GM23338 (cell line): Measurements from ENCODE around the gene KRT2. TPM values are rescaled to one million over a fixed set of nuclear protein-coding genes. Genes with fewer than 3 reads are reported as not detected.

Experiments
- ATAC-seq: fragments of 200-7000 bp; cut with Tn5 transposase; 3 replicates; pipeline ENCODE4 v1.9.1; 2020
- DNase-seq: peaks from one replicate; pipeline ENCODE4 v3.0.0-alpha.2; 2015; ENCODE audit warnings: low spot score
- H2AFZ ChIP-seq: fragments of 200-600 bp; sonication (generic); 2 replicates; pipeline ENCODE4 v1.8.0; 2016; ENCODE audit warnings: antibody characterized with exemption, mild to moderate bottlenecking, moderate library complexity
- H3F3A ChIP-seq: fragments of 200-600 bp; sonication (generic); replicated peaks from 2 replicates; pipeline ENCODE4 v1.8.0; 2017; ENCODE audit warnings: antibody characterized with exemption, mixed run types, low read depth
- H3K27ac ChIP-seq: fragments of 200-600 bp; sonication (generic); 2 replicates; pipeline ENCODE4 v1.6.1; 2016; ENCODE audit warnings: low read depth
- H3K27me3 ChIP-seq: fragments of 200-600 bp; sonication (generic); 2 replicates; pipeline ENCODE4 v1.8.0; 2016; ENCODE audit warnings: mild to moderate bottlenecking, mixed run types, moderate library complexity; ENCODE audit not compliant: insufficient read depth
- H3K36me3 ChIP-seq: fragments of 200-600 bp; sonication (generic); 2 replicates; pipeline ENCODE4 v1.8.0; 2016; ENCODE audit warnings: mild to moderate bottlenecking; ENCODE audit not compliant: insufficient read depth
- H3K4me1 ChIP-seq: fragments of 200-600 bp; sonication (generic); 2 replicates; pipeline ENCODE4 v1.8.0; 2016; ENCODE audit warnings: mild to moderate bottlenecking, moderate library complexity; ENCODE audit not compliant: insufficient read depth
- H3K4me2 ChIP-seq: fragments of 200-600 bp; sonication (generic); 2 replicates; pipeline ENCODE4 v1.7.1; 2017; ENCODE audit warnings: mixed run types
- H3K4me3 ChIP-seq: fragments of 200-600 bp; sonication (generic); 2 replicates; pipeline ENCODE4 v1.6.1; 2016; ENCODE audit warnings: mixed run types
- H3K79me2 ChIP-seq: fragments of 200-600 bp; sonication (generic); replicated peaks from 2 replicates; pipeline ENCODE4 v1.8.0; 2017; ENCODE audit warnings: mild to moderate bottlenecking; ENCODE audit not compliant: insufficient read depth
- H3K9me2 ChIP-seq: fragments of 200-600 bp; sonication (generic); 2 replicates; pipeline ENCODE4 v1.8.0; 2017; ENCODE audit not compliant: insufficient read depth
- H4K20me1 ChIP-seq: fragments of 200-600 bp; sonication (generic); replicated peaks from 2 replicates; pipeline ENCODE4 v1.8.0; 2017; ENCODE audit warnings: mild to moderate bottlenecking; ENCODE audit not compliant: insufficient read depth
- H3K27ac Mint-ChIP-seq: 2 replicates; pipeline ENCODE4 v1.8.0; 2020; ENCODE audit warnings: inconsistent platforms, mild to moderate bottlenecking, moderate library complexity, mixed read lengths
- H3K27me3 Mint-ChIP-seq: 3 replicates; pipeline ENCODE4 v1.8.0; 2022; ENCODE audit warnings: low read depth, mild to moderate bottlenecking, moderate library complexity, mixed read lengths, inconsistent platforms; ENCODE audit not compliant: insufficient read depth, poor library complexity
- H3K36me3 Mint-ChIP-seq: 3 replicates; pipeline ENCODE4 v1.8.0; 2021; ENCODE audit warnings: low read depth, mild to moderate bottlenecking, inconsistent platforms, moderate library complexity, mixed read lengths
- H3K4me1 Mint-ChIP-seq: 3 replicates; pipeline ENCODE4 v1.8.0; 2020; ENCODE audit warnings: mild to moderate bottlenecking, inconsistent platforms, mixed read lengths
- H3K4me3 Mint-ChIP-seq: 3 replicates; pipeline ENCODE4 v1.8.0; 2021; ENCODE audit warnings: moderate library complexity, mild to moderate bottlenecking, inconsistent platforms, mixed read lengths
- H3K9me3 Mint-ChIP-seq: 3 replicates; pipeline ENCODE4 v1.8.0; 2020; ENCODE audit warnings: moderate library complexity, mild to moderate bottlenecking, inconsistent platforms, mixed read lengths
- CREB1 ChIP-seq: fragments of 250-450 bp; sonication (Bioruptor Pico); IDR thresholded peaks from 2 replicates; pipeline ENCODE4 v1.5.0; 2020; ENCODE audit warnings: low read depth, mild to moderate bottlenecking, moderate library complexity
- EZH2 ChIP-seq: fragments of 200-600 bp; sonication (generic); IDR thresholded peaks from one replicate; pipeline ENCODE4 v1.8.0; 2017; ENCODE audit warnings: antibody characterized with exemption, mild to moderate bottlenecking, low read depth; ENCODE audit not compliant: unreplicated experiment
- EZH2phosphoT487 ChIP-seq: fragments of 200-600 bp; sonication (generic); IDR thresholded peaks from one replicate; pipeline ENCODE4 v1.8.1; 2018; ENCODE audit warnings: antibody characterized with exemption; ENCODE audit not compliant: unreplicated experiment
- JUNB ChIP-seq: IDR thresholded peaks from one replicate; pipeline ENCODE4 v1.6.1; 2016; ENCODE audit warnings: antibody characterized with exemption; ENCODE audit not compliant: unreplicated experiment
- POLR2AphosphoS5 ChIP-seq: IDR thresholded peaks from 2 replicates; pipeline ENCODE4 v1.6.1; 2016; ENCODE audit warnings: antibody characterized with exemption, low read depth
- STAT1 ChIP-seq: IDR thresholded peaks from one replicate; pipeline ENCODE4 v1.6.1; 2016; ENCODE audit warnings: antibody characterized with exemption; ENCODE audit not compliant: unreplicated experiment
- ZNF114 ChIP-seq: fragments of 250-450 bp; sonication (Bioruptor Pico); IDR thresholded peaks from 2 replicates; pipeline ENCODE4 v1.5.0; 2020; ENCODE audit warnings: mild to moderate bottlenecking, moderate library complexity
- ZNF331 ChIP-seq: fragments of 250-450 bp; sonication (Bioruptor Pico); IDR thresholded peaks from 2 replicates; pipeline ENCODE4 v1.5.0; 2020; ENCODE audit warnings: low read depth, mild to moderate bottlenecking, moderate library complexity
- polyA plus RNA-seq: library from polyadenylated mRNA; unstranded; fragments of >200 nt; fragmentation: Nextera tagmentation; extraction: Ambion mirVana; gene quantifications from 2 replicates; pipeline ENCODE4 v1.2.1, GENCODE V29; 2016
- total RNA-seq: library from RNA; depleted of rRNA; stranded (reverse); fragments of >200 nt; shearing (Covaris generic); gene quantifications from 2 replicates; pipeline ENCODE4 v1.2.3, GENCODE V29; 2014
- TF ChIP-seq, protein P1 (sequence below): IDR thresholded peaks from one replicate; pipeline ENCODE4 v1.6.1; 2018; ENCODE audit warnings: antibody characterized with exemption; ENCODE audit not compliant: unreplicated experiment
- TF ChIP-seq, protein P2 (sequence below): IDR thresholded peaks from 2 replicates; pipeline ENCODE4 v1.6.1; 2016; ENCODE audit warnings: antibody characterized with exemption

Gene KRT2
- total and polyA plus RNA-seq, 2 experiments from 2014 or later: not detected

DNA sequence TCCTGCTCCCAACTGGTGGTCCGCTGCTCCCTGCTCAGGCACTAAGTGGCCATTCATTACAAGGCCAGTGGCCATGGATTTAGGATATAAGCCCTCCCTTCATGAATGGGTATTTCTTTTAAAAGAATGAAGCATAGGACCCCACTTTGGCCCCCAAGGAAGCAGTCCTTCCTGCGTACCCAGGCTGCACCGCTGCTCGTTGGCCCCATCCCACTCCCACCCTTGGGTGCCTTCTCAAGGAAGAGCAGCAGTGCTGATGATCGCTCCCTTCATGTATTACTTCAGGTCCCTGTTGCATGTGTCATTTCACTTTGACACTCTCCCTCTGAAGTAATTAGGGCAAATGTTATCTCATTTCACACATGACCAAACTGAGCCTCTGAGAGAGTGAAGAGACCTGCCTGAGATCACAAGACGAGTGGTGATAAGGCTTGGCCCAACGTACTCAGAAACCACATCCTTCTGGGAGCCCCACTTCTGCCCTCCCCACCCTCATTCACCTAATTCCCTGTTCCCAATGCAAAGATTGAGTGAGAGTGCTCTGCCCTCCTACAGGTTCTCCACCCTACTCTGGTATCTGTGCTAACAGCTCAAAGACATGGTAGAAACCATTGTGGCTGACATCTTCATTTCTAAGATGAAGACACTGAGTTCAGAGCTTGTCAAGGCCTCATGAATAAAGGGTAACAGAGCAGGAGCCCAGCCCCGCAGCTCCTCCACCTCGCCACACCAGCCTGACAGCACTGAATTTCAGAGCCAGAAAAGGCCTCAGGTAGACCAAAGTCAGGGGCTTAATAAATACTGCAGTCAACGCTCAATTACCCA, 10.3 kb upstream of the KRT2 start:
- H3K9me3 Mint-ChIP-seq: no peaks in the 10 kb centered on the region
- H3K27me3 Mint-ChIP-seq: no peaks in the 10 kb centered on the region
- no peak for ATAC-seq

DNA sequence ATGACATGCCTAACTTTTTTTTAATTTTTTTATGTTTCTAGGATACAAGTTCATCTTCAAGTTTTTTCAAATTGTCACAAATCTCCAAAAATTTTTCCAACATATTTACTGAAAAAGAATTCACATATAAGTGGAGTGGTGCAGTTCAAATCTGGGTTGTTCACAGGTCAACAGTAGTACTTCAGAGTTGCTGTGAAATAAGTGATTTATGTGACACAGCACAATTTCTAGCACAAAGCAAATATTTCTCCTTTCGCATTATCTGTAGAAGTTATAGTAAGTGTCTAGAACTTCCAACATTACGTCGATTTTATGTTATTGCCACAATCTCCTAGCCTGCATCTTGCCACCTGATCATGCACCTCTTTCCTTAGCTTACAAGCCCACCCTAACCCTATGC, 9.7 kb upstream of the KRT2 start:
- no peak for ATAC-seq
- H3K4me1 ChIP-seq: no peaks in the 10 kb centered on the region
- no peaks in the 10 kb centered on the region for H3K27me3 ChIP-seq
- no peaks in the 10 kb centered on the region for H4K20me1 ChIP-seq
- Mint-ChIP-seq H3K9me3 (no peaks in the 10 kb centered on the region), H3K4me1 (no peaks in the 10 kb centered on the region; the same call in 2 of the 3 replicates), H3K4me3 (no peak overlapping the region), H3K36me3 (no peaks in the 10 kb centered on the region), H3K27me3 (no peaks in the 10 kb centered on the region), H3K27ac (no peak overlapping the region)
- H3K27ac ChIP-seq: no peak overlapping the region
- no peaks in the 10 kb centered on the region for H3K79me2 ChIP-seq
- H3K4me3 ChIP-seq: no peak overlapping the region
- H2AFZ ChIP-seq: no peak overlapping the region
- H3F3A ChIP-seq: no peaks in the 10 kb centered on the region
- DNase-seq: no peak
- H3K36me3 ChIP-seq: no peaks in the 10 kb centered on the region
- no peak overlapping the region for H3K4me2 ChIP-seq
- no peaks in the 10 kb centered on the region for H3K9me2 ChIP-seq
- TF ChIP-seq, protein P1, sequence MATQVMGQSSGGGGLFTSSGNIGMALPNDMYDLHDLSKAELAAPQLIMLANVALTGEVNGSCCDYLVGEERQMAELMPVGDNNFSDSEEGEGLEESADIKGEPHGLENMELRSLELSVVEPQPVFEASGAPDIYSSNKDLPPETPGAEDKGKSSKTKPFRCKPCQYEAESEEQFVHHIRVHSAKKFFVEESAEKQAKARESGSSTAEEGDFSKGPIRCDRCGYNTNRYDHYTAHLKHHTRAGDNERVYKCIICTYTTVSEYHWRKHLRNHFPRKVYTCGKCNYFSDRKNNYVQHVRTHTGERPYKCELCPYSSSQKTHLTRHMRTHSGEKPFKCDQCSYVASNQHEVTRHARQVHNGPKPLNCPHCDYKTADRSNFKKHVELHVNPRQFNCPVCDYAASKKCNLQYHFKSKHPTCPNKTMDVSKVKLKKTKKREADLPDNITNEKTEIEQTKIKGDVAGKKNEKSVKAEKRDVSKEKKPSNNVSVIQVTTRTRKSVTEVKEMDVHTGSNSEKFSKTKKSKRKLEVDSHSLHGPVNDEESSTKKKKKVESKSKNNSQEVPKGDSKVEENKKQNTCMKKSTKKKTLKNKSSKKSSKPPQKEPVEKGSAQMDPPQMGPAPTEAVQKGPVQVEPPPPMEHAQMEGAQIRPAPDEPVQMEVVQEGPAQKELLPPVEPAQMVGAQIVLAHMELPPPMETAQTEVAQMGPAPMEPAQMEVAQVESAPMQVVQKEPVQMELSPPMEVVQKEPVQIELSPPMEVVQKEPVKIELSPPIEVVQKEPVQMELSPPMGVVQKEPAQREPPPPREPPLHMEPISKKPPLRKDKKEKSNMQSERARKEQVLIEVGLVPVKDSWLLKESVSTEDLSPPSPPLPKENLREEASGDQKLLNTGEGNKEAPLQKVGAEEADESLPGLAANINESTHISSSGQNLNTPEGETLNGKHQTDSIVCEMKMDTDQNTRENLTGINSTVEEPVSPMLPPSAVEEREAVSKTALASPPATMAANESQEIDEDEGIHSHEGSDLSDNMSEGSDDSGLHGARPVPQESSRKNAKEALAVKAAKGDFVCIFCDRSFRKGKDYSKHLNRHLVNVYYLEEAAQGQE: no peak
- no peak for TF ChIP-seq EZH2phosphoT487
- no peak for TF ChIP-seq ZNF114 (CRISPR knock-in tag)
- TF ChIP-seq, protein P2, sequence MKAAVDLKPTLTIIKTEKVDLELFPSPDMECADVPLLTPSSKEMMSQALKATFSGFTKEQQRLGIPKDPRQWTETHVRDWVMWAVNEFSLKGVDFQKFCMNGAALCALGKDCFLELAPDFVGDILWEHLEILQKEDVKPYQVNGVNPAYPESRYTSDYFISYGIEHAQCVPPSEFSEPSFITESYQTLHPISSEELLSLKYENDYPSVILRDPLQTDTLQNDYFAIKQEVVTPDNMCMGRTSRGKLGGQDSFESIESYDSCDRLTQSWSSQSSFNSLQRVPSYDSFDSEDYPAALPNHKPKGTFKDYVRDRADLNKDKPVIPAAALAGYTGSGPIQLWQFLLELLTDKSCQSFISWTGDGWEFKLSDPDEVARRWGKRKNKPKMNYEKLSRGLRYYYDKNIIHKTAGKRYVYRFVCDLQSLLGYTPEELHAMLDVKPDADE: no peak
- no peak for TF ChIP-seq EZH2
- no peak for TF ChIP-seq JUNB

More for the DNA sequence above, 10.3 kb upstream of the KRT2 start:
- no peaks in the 10 kb centered on the region for H3K36me3 ChIP-seq
- Mint-ChIP-seq H3K4me3 (no peak overlapping the region), H3K36me3 (no peaks in the 10 kb centered on the region), H3K27ac (no peak overlapping the region), H3K4me1 (no peaks in the 10 kb centered on the region; the same call in 2 of the 3 replicates)
- H3K4me2 ChIP-seq: no peak overlapping the region
- no peaks in the 10 kb centered on the region for H3K9me2 ChIP-seq
- no peaks in the 10 kb centered on the region for H3K4me1 ChIP-seq
- H3K4me3 ChIP-seq: no peak overlapping the region
- H2AFZ ChIP-seq: no peak overlapping the region
- H3F3A ChIP-seq: no peaks in the 10 kb centered on the region
- H3K27me3 ChIP-seq: no peaks in the 10 kb centered on the region
- H4K20me1 ChIP-seq: no peaks in the 10 kb centered on the region
- no peak overlapping the region for H3K27ac ChIP-seq
- no peak for TF ChIP-seq STAT1
- TF ChIP-seq, protein P2: no peak
- no peak for TF ChIP-seq EZH2
- TF ChIP-seq EZH2phosphoT487: no peak
- no peak for TF ChIP-seq POLR2AphosphoS5
- TF ChIP-seq ZNF114 (CRISPR knock-in tag): no peak
- TF ChIP-seq ZNF331 (CRISPR knock-in tag): no peak
- TF ChIP-seq, protein P1: no peak
- TF ChIP-seq CREB1 (CRISPR knock-in tag): no peak
- no peaks in the 10 kb centered on the region for H3K79me2 ChIP-seq
- DNase-seq: no peak
